GM23338 (cell line): ENCODE measurements around the gene SLC51B. TPM values are rescaled to one million over a fixed set of nuclear protein-coding genes. Genes with fewer than 3 reads are reported as not detected.

Experiments
- ATAC-seq: fragments of 200-7000 bp; cut with Tn5 transposase; 3 replicates; pipeline ENCODE4 v1.9.1; 2020
- DNase-seq: peaks from one replicate; pipeline ENCODE4 v3.0.0-alpha.2; 2015; ENCODE audit warnings: low spot score
- H2AFZ ChIP-seq: fragments of 200-600 bp; sonication (generic); 2 replicates; pipeline ENCODE4 v1.8.0; 2016; ENCODE audit warnings: antibody characterized with exemption, mild to moderate bottlenecking, moderate library complexity
- H3F3A ChIP-seq: fragments of 200-600 bp; sonication (generic); replicated peaks from 2 replicates; pipeline ENCODE4 v1.8.0; 2017; ENCODE audit warnings: antibody characterized with exemption, mixed run types, low read depth
- H3K27ac ChIP-seq: fragments of 200-600 bp; sonication (generic); 2 replicates; pipeline ENCODE4 v1.6.1; 2016; ENCODE audit warnings: low read depth
- H3K27me3 ChIP-seq: fragments of 200-600 bp; sonication (generic); 2 replicates; pipeline ENCODE4 v1.8.0; 2016; ENCODE audit warnings: mild to moderate bottlenecking, mixed run types, moderate library complexity; ENCODE audit not compliant: insufficient read depth
- H3K36me3 ChIP-seq: fragments of 200-600 bp; sonication (generic); 2 replicates; pipeline ENCODE4 v1.8.0; 2016; ENCODE audit warnings: mild to moderate bottlenecking; ENCODE audit not compliant: insufficient read depth
- H3K4me1 ChIP-seq: fragments of 200-600 bp; sonication (generic); 2 replicates; pipeline ENCODE4 v1.8.0; 2016; ENCODE audit warnings: mild to moderate bottlenecking, moderate library complexity; ENCODE audit not compliant: insufficient read depth
- H3K4me2 ChIP-seq: fragments of 200-600 bp; sonication (generic); 2 replicates; pipeline ENCODE4 v1.7.1; 2017; ENCODE audit warnings: mixed run types
- H3K4me3 ChIP-seq: fragments of 200-600 bp; sonication (generic); 2 replicates; pipeline ENCODE4 v1.6.1; 2016; ENCODE audit warnings: mixed run types
- H3K79me2 ChIP-seq: fragments of 200-600 bp; sonication (generic); replicated peaks from 2 replicates; pipeline ENCODE4 v1.8.0; 2017; ENCODE audit warnings: mild to moderate bottlenecking; ENCODE audit not compliant: insufficient read depth
- H3K9me2 ChIP-seq: fragments of 200-600 bp; sonication (generic); 2 replicates; pipeline ENCODE4 v1.8.0; 2017; ENCODE audit not compliant: insufficient read depth
- H4K20me1 ChIP-seq: fragments of 200-600 bp; sonication (generic); replicated peaks from 2 replicates; pipeline ENCODE4 v1.8.0; 2017; ENCODE audit warnings: mild to moderate bottlenecking; ENCODE audit not compliant: insufficient read depth
- H3K27ac Mint-ChIP-seq: 2 replicates; pipeline ENCODE4 v1.8.0; 2020; ENCODE audit warnings: inconsistent platforms, mild to moderate bottlenecking, moderate library complexity, mixed read lengths
- H3K27me3 Mint-ChIP-seq: 3 replicates; pipeline ENCODE4 v1.8.0; 2022; ENCODE audit warnings: low read depth, mild to moderate bottlenecking, moderate library complexity, mixed read lengths, inconsistent platforms; ENCODE audit not compliant: insufficient read depth, poor library complexity
- H3K36me3 Mint-ChIP-seq: 3 replicates; pipeline ENCODE4 v1.8.0; 2021; ENCODE audit warnings: low read depth, mild to moderate bottlenecking, inconsistent platforms, moderate library complexity, mixed read lengths
- H3K4me1 Mint-ChIP-seq: 3 replicates; pipeline ENCODE4 v1.8.0; 2020; ENCODE audit warnings: mild to moderate bottlenecking, inconsistent platforms, mixed read lengths
- H3K4me3 Mint-ChIP-seq: 3 replicates; pipeline ENCODE4 v1.8.0; 2021; ENCODE audit warnings: moderate library complexity, mild to moderate bottlenecking, inconsistent platforms, mixed read lengths
- H3K9me3 Mint-ChIP-seq: 3 replicates; pipeline ENCODE4 v1.8.0; 2020; ENCODE audit warnings: moderate library complexity, mild to moderate bottlenecking, inconsistent platforms, mixed read lengths
- CREB1 ChIP-seq: fragments of 250-450 bp; sonication (Bioruptor Pico); IDR thresholded peaks from 2 replicates; pipeline ENCODE4 v1.5.0; 2020; ENCODE audit warnings: low read depth, mild to moderate bottlenecking, moderate library complexity
- CTCF ChIP-seq, 2 experiments: fragments of 200-600 bp in 1 of 2; sonication (generic) in 1 of 2; conservative IDR thresholded peaks; 2 replicates each; pipeline versions ENCODE4 v1.5.1 to v1.6.1; 2016 to 2017; ENCODE audit warnings: antibody characterized with exemption in 2 of 2, low read depth in 2 of 2, mild to moderate bottlenecking in 2 of 2, moderate library complexity in 1 of 2
- EZH2 ChIP-seq: fragments of 200-600 bp; sonication (generic); IDR thresholded peaks from one replicate; pipeline ENCODE4 v1.8.0; 2017; ENCODE audit warnings: antibody characterized with exemption, mild to moderate bottlenecking, low read depth; ENCODE audit not compliant: unreplicated experiment
- EZH2phosphoT487 ChIP-seq: fragments of 200-600 bp; sonication (generic); IDR thresholded peaks from one replicate; pipeline ENCODE4 v1.8.1; 2018; ENCODE audit warnings: antibody characterized with exemption; ENCODE audit not compliant: unreplicated experiment
- JUNB ChIP-seq: IDR thresholded peaks from one replicate; pipeline ENCODE4 v1.6.1; 2016; ENCODE audit warnings: antibody characterized with exemption; ENCODE audit not compliant: unreplicated experiment
- NANOG ChIP-seq: IDR thresholded peaks from 2 replicates; pipeline ENCODE4 v1.6.1; 2016; ENCODE audit warnings: antibody characterized with exemption, borderline replicate concordance
- POLR2AphosphoS5 ChIP-seq: IDR thresholded peaks from 2 replicates; pipeline ENCODE4 v1.6.1; 2016; ENCODE audit warnings: antibody characterized with exemption, low read depth
- REST ChIP-seq: IDR thresholded peaks from one replicate; pipeline ENCODE4 v1.6.1; 2018; ENCODE audit warnings: antibody characterized with exemption; ENCODE audit not compliant: unreplicated experiment
- STAT1 ChIP-seq: IDR thresholded peaks from one replicate; pipeline ENCODE4 v1.6.1; 2016; ENCODE audit warnings: antibody characterized with exemption; ENCODE audit not compliant: unreplicated experiment
- ZNF114 ChIP-seq: fragments of 250-450 bp; sonication (Bioruptor Pico); IDR thresholded peaks from 2 replicates; pipeline ENCODE4 v1.5.0; 2020; ENCODE audit warnings: mild to moderate bottlenecking, moderate library complexity
- ZNF331 ChIP-seq: fragments of 250-450 bp; sonication (Bioruptor Pico); IDR thresholded peaks from 2 replicates; pipeline ENCODE4 v1.5.0; 2020; ENCODE audit warnings: low read depth, mild to moderate bottlenecking, moderate library complexity
- ZNF462 ChIP-seq: fragments of 250-450 bp; sonication (Bioruptor Pico); IDR thresholded peaks from 2 replicates; pipeline ENCODE4 v1.5.0; 2020; ENCODE audit warnings: mild to moderate bottlenecking, moderate library complexity
- polyA plus RNA-seq: library from polyadenylated mRNA; unstranded; fragments of >200 nt; fragmentation: Nextera tagmentation; extraction: Ambion mirVana; gene quantifications from 2 replicates; pipeline ENCODE4 v1.2.1, GENCODE V29; 2016
- total RNA-seq: library from RNA; depleted of rRNA; stranded (reverse); fragments of >200 nt; shearing (Covaris generic); gene quantifications from 2 replicates; pipeline ENCODE4 v1.2.3, GENCODE V29; 2014
- TF ChIP-seq, protein P1 (sequence below): IDR thresholded peaks from 2 replicates; pipeline ENCODE4 v1.6.1; 2016; ENCODE audit warnings: antibody characterized with exemption

SLC51B gene
- total and polyA plus RNA-seq, 2 experiments from 2014 or later: not detected

DNA sequence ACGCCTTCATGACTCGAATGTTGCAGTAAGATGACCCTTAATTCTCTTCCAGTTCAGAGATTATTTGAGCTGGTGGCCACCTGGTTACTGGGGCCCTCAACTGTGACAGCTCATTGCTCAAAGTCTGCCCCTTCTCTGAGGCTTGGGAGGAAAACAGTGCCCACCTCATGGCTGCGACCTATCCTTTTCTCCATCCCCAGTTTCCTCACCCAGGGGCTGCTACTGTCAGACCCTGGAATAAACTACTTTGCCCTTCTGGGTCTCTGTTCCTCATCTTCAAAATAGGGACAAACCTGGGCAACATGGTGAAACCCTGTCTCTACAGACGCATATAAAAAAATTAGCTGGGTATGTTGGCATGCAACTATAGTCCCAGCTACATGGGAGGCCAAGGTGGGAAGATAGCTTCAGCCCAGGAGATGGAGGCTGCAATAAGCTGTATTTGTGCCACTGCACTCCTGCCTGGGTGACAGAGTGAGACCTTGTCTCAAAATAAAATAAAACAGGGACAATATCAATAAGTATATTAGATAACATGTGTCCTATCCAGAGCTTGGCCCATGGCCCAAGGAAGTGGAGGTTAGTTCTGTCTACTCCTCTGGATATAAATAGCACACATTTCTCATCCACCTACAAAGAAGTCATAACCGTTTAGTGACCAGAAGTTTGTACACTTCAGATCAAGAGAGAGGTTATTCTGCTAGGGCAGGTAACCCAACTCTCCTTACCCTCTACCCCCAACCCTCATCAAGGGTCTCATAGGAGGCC lies 24.8 kb downstream of the SLC51B start:
- H3K27me3 ChIP-seq: peaks cover 11% of the 10 kb centered on the region

More for the DNA sequence above, 24.8 kb downstream of the SLC51B start:
- TF ChIP-seq REST: no peak
- no peak for TF ChIP-seq ZNF331 (CRISPR knock-in tag)
- no peak for TF ChIP-seq POLR2AphosphoS5
- TF ChIP-seq, protein P1, sequence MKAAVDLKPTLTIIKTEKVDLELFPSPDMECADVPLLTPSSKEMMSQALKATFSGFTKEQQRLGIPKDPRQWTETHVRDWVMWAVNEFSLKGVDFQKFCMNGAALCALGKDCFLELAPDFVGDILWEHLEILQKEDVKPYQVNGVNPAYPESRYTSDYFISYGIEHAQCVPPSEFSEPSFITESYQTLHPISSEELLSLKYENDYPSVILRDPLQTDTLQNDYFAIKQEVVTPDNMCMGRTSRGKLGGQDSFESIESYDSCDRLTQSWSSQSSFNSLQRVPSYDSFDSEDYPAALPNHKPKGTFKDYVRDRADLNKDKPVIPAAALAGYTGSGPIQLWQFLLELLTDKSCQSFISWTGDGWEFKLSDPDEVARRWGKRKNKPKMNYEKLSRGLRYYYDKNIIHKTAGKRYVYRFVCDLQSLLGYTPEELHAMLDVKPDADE: no peak
- no peak for TF ChIP-seq ZNF462 (CRISPR knock-in tag)
- no peak for TF ChIP-seq STAT1
- TF ChIP-seq NANOG: no peak
- TF ChIP-seq ZNF114 (CRISPR knock-in tag): no peak
- no peak for TF ChIP-seq EZH2phosphoT487
- no peak for TF ChIP-seq JUNB
- no peak for TF ChIP-seq CTCF (conservative IDR thresholded peaks at IDR 0.05; ENCODE audit: low read depth in 2 of 2)
- TF ChIP-seq EZH2: no peak
- TF ChIP-seq CREB1 (CRISPR knock-in tag): no peak
- H3F3A ChIP-seq: peaks cover 5% of the 10 kb centered on the region; the same call in 1 of the 2 replicates
- no peak for ATAC-seq
- no peaks in the 10 kb centered on the region for H3K9me2 ChIP-seq
- H3K36me3 ChIP-seq: no peaks in the 10 kb centered on the region
- Mint-ChIP-seq H3K27ac (no peak overlapping the region), H3K36me3 (no peaks in the 10 kb centered on the region; the same call in 2 of the 3 replicates), H3K27me3 (peaks cover 16% of the 10 kb centered on the region), H3K4me1 (peaks cover 23% of the 10 kb centered on the region), H3K9me3 (peaks cover 5% of the 10 kb centered on the region; the same call in 1 of the 3 replicates), H3K4me3 (no peak overlapping the region)
- no peak for DNase-seq
- no peak overlapping the region for H3K27ac ChIP-seq
- H4K20me1 ChIP-seq: 0 out of 2 replicates have a peak, but pooled peaks cover 3% of the 10 kb centered on the region
- no peaks in the 10 kb centered on the region for H3K79me2 ChIP-seq
- H2AFZ ChIP-seq: no peak overlapping the region
- H3K4me3 ChIP-seq: no peak overlapping the region
- peaks cover 25% of the 10 kb centered on the region for H3K4me1 ChIP-seq
- no peak overlapping the region for H3K4me2 ChIP-seq
